ENCODE results near the gene SULT1C2.

The SULT1C2 gene

DNA sequence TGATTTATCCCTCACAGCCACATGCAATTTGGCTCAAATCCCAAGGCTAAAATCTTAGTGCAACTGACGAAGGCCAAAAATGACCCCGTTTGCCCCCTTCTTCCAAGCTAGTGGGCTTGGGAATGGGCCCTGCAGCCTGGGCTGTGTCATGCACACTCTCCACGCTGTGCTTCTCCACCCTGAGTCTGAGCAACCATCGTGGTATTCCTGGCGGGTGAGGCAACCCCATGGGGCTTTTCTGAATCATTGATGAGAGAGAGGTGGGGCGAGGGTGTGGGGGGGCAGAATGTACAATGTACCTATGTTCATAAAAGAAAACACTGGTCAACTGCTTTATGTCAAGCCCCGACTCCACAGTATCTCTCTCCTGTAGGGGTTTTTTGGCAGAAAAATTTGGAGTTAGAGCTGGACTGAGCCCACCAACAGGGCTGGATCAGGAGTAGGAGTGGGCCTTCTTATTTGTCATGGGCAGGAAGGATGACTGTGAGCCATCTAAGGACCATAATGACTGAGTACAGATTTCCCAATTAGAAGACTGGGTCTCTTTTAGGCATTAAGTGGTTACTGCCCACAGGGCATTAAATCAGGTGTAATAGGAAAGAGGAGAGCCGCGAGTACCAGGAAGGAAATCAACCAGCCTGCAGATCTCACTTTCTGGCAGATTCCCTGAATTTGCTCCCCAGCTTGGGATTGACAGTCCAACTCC is 8.9 kb downstream of the SULT1C2 start:
- DNase-seq: no peak

GRCh38 chr2:108301558-108301957 is 12.9 kb downstream of the SULT1C2 start:
- no peak for DNase-seq

DNA sequence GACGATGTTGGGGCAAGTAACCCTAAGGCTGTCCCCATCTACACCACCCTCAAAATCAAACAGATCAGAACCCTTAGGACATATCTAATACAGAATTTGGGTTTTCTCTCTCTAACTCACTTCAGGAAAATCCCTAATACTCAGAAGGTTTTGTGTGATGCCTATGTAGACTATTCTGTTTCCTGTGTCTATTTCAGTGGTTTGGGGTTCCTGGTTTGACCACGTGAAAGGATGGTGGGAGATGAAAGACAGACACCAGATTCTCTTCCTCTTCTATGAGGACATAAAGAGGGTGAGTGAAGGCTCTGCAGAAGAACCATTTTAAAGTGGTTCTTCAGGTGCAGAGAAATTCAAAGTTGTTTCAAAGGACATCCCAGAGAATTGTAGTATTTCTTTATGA is 16.3 kb downstream of the SULT1C2 start:
- DNase-seq: no peak

DNA sequence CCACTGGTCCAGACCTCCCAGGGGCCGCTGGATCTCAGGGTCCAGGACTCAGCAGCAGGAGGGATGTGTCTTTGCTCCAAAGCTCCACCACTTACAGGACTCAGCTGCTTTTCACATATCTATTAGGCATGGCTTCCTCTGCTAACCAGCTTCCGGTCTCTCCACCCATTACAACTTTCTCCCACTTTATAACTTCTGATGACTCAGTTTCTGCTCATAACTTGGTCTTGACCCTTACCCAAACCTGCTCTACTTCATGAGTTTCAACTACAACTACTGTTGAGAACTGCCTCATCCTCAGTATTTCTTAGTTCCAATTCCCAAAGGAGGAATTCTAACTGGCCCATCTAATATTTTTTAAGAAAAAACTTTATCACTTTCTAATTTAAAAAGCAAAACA is 17.2 kb downstream of the SULT1C2 start:
- DNase-seq: no peak

- no peak for DNase-seq
Measured at GRCh38 chr2:108309903-108310302, 21.2 kb downstream of the SULT1C2 start.

- no peak for DNase-seq
Measured at GRCh38 chr2:108314586-108315296, 26.0 kb downstream of the SULT1C2 start.

DNA sequence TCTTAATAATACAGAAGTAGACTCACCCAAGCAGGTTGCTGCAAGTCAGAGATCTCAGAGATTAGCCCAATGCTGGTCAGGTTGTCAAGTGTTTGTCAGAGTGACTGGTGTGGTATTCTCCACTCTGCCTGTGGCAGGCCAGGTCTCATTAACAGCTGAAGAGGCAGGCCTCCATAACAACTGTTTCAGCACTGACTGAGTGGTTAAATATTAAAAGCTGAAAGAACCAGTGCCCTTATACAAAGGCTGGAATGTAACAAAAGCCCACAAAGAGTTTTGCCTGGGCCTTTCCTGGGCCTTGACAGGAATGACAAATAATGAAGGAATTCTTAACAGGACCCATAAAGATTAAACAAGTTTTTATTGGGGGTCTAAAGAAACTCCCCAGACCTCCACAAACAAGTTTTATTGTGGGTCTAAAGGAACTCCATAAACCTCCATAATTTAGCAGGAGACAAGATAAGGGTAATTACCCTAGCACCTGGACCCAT is 26.8 kb downstream of the SULT1C2 start:
- no peak for DNase-seq

- no peak for DNase-seq
Measured at GRCh38 chr2:108316033-108316432, 27.3 kb downstream of the SULT1C2 start.

DNA sequence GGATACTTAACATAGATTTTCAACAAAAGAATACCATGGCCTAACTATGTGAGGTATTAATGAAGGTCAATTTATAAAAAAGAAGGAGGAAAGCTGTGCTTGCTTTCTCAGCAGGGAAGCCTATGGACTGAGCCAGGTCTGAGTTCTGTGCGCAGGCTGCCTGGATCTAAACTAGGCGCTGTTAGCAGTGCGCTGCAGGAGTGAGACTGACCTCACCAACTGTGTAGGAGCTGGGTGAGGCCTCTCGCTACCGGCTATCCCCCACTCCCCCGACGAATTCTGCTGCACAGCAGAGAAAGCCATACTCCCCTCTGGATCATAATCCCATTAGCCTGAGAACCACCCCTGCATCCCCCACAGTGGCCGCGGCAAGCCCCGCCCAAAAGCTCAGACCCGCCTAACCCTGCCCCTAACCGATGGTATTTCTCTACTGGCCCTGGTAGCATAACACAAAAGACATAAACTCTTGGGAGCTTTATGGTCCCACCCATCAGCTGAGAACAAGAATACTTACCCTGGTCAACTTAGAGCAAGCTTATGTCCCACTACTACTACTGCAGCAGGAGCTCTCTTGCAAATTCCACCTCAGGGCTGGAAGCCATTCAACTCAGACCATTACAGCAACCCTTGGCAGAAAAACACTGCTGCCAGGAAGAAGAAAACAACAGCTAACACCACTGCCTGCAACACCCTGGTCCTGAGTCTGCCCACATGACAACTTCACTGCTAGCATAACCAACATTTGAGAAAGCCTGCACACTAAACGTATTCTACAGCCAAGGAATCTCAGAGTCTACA is 28.0 kb downstream of the SULT1C2 start:
- no peak for DNase-seq

GRCh38 chr2:108320326-108320922 is 31.7 kb downstream of the SULT1C2 start:
- no peak for DNase-seq

GRCh38 chr2:108323619-108324018 is 34.9 kb downstream of the SULT1C2 start:
- no peak for DNase-seq

GRCh38 chr2:108324531-108325255 is 36.0 kb downstream of the SULT1C2 start:
- no peak for DNase-seq

DNA sequence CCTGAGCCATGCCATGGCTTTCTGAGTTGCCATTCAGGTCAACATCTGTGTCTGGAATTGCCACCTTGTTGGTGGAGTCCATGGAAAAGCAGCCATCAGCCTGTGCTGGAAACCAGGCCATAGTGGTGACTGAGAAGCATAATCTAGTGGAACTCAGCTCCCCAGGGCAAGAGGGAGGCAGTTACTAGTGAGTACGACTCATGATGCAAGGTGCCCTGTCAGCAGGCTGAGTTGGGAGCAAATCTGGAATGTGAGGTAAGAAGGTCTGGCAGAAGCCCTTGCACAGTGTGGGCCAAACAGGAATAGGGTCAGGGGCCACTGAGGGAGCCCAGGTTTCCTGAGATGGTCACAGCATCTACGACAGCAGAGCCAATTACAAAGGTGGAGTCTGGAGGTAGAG is 37.1 kb downstream of the SULT1C2 start:
- no peak for DNase-seq

GRCh38 chr2:108329771-108330170 is 41.1 kb downstream of the SULT1C2 start:
- DNase-seq: no peak

GRCh38 chr2:108330979-108331378 is 42.3 kb downstream of the SULT1C2 start:
- DNase-seq: no peak

DNA sequence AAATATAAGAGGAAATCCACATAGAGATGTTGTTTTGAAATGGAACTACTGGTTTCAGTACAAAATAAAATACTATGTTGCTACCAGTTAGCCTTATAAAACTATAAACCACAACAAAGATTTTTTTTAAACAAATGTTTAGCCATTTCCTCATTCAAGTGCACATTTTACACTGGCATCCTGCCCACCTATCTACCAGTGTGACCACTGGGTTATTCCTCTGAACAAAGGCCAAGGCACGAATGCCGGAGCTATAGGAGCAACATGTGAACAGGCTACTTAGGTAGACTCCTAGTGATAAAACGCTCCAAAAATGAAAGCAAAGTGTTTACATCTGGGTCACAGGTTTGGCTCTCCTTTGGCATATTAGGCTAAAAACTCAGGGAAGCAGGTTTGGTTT is 57.3 kb downstream of the SULT1C2 start:
- DNase-seq: no peak

GRCh38 chr2:108346827-108347226 is 58.1 kb downstream of the SULT1C2 start:
- no peak for DNase-seq

DNA sequence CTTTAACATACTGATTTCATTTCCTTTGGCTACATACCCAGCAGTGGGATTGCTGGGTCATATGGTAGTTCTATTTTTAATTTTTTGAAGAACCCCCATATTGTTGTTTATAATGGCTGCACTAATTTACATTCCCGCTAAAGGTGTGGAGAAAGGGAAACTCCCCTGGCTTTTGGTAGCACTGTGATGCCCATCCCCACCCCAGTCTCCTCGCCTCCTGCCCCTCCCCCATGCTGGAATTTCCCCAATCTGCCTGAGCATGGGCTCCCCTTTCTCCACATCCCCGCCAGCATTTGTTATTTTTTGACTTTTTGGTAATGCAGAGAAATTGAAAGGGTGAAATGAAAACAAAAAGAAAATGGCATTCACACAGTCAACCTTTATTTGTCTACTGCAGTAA is 59.1 kb downstream of the SULT1C2 start:
- no peak for DNase-seq

GRCh38 chr2:108348816-108349570 is 60.3 kb downstream of the SULT1C2 start:
- DNase-seq: no peak

- DNase-seq: no peak
Measured at GRCh38 chr2:108349571-108349928, 60.9 kb downstream of the SULT1C2 start.

- DNase-seq: no peak
Measured at GRCh38 chr2:108351889-108352288, 63.2 kb downstream of the SULT1C2 start.

DNA sequence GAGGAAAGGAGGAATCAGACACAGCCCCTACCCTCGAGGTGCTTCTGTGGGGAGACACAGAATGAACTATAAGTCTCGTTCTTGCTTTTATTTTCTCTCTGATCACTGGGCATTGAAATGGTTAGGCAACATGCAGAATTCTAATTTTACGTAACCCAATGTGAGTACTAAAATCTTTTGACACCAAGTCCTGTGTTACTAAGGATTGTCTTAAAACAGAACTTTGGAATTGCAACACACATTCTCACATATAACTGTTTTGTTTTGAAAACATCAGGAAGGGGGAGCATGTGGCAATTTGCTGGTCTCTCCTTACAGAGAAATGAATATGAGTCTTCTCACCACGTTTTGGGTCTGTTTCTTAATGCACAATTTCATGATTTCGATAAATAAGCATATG is 65.4 kb downstream of the SULT1C2 start:
- no peak for DNase-seq

Data from stimulated activated CD4-positive, alpha-beta T cell treated with anti-CD3 and anti-CD28 coated beads, Interleukin-1b, Interleukin-23, amount 100 ng/mL, for 48 hours (primary cell).